SK-N-SH treated with all-trans-retinoic acid at 6 μM for 48 hours (cell line): ENCODE measurements around the gene CBY3.

ENCODE experiments used
- ARNTL ChIP-seq: fragments of 450-650 bp; formaldehyde crosslinking; IDR thresholded peaks from 2 replicates; pipeline ENCODE4 v1.5.0; 2020; ENCODE audit warnings: low read depth, mild to moderate bottlenecking, moderate library complexity, borderline replicate concordance
- ISL1 ChIP-seq: fragments of 250-450 bp; sonication (Bioruptor Pico); IDR thresholded peaks from 2 replicates; pipeline ENCODE4 v2.1.2; 2022; ENCODE audit warnings: mild to moderate bottlenecking, moderate library complexity
- PPARA ChIP-seq: fragments of 250-450 bp; sonication (Bioruptor Pico); IDR thresholded peaks from 2 replicates; pipeline ENCODE4 v1.5.0; 2020; ENCODE audit warnings: mild to moderate bottlenecking, borderline replicate concordance
- RARB ChIP-seq: fragments of 250-450 bp; sonication (Bioruptor Pico); IDR thresholded peaks from 2 replicates; pipeline ENCODE4 v1.8.0; 2021; ENCODE audit warnings: mild to moderate bottlenecking, moderate library complexity
- TCF4 ChIP-seq: fragments of 250-450 bp; sonication (Bioruptor Pico); IDR thresholded peaks from 2 replicates; pipeline ENCODE4 v1.8.0; 2021; ENCODE audit warnings: mild to moderate bottlenecking, moderate library complexity, borderline replicate concordance
- TOX ChIP-seq: fragments of 250-450 bp; sonication (Bioruptor Pico); IDR thresholded peaks from 2 replicates; pipeline ENCODE4 v1.8.0; 2021; ENCODE audit warnings: mild to moderate bottlenecking, moderate library complexity, borderline replicate concordance
- ZFP3 ChIP-seq: fragments of 250-450 bp; sonication (Bioruptor Pico); IDR thresholded peaks from 2 replicates; pipeline ENCODE4 v1.5.0; 2020; ENCODE audit warnings: mild to moderate bottlenecking, moderate library complexity
- TF ChIP-seq, protein P1 (sequence below): fragments of 250-450 bp; sonication (Bioruptor Pico); IDR thresholded peaks from 2 replicates; pipeline ENCODE4 v1.8.0; 2020; ENCODE audit warnings: mild to moderate bottlenecking, moderate library complexity, borderline replicate concordance
- TF ChIP-seq, protein P2 (sequence below): fragments of 250-450 bp; sonication (Bioruptor Pico); IDR thresholded peaks from 2 replicates; pipeline ENCODE4 v1.5.1; 2020; ENCODE audit warnings: low read depth, mild to moderate bottlenecking, moderate library complexity
- TF ChIP-seq, protein P3 (sequence below): fragments of 250-450 bp; sonication (Bioruptor Pico); IDR thresholded peaks from 2 replicates; pipeline ENCODE4 v1.8.0; 2021; ENCODE audit warnings: low read depth, mild to moderate bottlenecking, moderate library complexity, borderline replicate concordance
- TF ChIP-seq, protein P4 (sequence below): fragments of 250-450 bp; sonication (Bioruptor Pico); IDR thresholded peaks from 2 replicates; pipeline ENCODE4 v1.5.1; 2021; ENCODE audit warnings: mild to moderate bottlenecking, moderate library complexity

DNA sequence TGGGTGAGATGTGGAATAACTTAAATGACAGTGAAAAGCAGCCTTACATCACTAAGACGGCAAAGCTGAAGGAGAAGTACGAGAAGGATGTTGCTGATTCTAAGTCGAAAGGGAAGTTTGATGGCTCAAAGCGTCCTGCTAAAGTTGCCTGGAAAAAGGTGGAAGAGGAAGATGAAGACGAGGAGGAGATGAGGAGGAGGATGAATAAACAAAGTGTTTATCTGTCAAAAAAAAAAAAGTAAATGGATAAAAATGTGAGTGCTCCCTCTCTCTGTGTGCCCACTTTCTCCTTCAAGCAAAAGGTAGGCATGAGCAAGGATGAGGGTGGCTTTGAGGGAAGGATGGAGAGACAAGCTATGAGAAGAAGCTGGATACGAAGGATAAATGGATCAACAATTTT, 13.7 kb upstream of the CBY3 start:
- TF ChIP-seq, protein P1, sequence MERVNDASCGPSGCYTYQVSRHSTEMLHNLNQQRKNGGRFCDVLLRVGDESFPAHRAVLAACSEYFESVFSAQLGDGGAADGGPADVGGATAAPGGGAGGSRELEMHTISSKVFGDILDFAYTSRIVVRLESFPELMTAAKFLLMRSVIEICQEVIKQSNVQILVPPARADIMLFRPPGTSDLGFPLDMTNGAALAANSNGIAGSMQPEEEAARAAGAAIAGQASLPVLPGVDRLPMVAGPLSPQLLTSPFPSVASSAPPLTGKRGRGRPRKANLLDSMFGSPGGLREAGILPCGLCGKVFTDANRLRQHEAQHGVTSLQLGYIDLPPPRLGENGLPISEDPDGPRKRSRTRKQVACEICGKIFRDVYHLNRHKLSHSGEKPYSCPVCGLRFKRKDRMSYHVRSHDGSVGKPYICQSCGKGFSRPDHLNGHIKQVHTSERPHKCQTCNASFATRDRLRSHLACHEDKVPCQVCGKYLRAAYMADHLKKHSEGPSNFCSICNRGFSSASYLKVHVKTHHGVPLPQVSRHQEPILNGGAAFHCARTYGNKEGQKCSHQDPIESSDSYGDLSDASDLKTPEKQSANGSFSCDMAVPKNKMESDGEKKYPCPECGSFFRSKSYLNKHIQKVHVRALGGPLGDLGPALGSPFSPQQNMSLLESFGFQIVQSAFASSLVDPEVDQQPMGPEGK (CRISPR knock-in tag), result no peak
- no peak for TF ChIP-seq TOX (CRISPR knock-in tag)
- TF ChIP-seq, protein P2, sequence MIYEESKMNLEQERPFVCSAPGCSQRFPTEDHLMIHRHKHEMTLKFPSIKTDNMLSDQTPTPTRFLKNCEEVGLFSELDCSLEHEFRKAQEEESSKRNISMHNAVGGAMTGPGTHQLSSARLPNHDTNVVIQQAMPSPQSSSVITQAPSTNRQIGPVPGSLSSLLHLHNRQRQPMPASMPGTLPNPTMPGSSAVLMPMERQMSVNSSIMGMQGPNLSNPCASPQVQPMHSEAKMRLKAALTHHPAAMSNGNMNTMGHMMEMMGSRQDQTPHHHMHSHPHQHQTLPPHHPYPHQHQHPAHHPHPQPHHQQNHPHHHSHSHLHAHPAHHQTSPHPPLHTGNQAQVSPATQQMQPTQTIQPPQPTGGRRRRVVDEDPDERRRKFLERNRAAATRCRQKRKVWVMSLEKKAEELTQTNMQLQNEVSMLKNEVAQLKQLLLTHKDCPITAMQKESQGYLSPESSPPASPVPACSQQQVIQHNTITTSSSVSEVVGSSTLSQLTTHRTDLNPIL (CRISPR knock-in tag), result no peak
- TF ChIP-seq, protein P3, sequence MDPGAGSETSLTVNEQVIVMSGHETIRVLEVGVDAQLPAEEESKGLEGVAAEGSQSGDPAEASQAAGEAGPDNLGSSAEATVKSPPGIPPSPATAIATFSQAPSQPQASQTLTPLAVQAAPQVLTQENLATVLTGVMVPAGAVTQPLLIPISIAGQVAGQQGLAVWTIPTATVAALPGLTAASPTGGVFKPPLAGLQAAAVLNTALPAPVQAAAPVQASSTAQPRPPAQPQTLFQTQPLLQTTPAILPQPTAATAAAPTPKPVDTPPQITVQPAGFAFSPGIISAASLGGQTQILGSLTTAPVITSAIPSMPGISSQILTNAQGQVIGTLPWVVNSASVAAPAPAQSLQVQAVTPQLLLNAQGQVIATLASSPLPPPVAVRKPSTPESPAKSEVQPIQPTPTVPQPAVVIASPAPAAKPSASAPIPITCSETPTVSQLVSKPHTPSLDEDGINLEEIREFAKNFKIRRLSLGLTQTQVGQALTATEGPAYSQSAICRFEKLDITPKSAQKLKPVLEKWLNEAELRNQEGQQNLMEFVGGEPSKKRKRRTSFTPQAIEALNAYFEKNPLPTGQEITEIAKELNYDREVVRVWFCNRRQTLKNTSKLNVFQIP (CRISPR knock-in tag), result no peak
- TF ChIP-seq ISL1 (CRISPR knock-in tag), result no peak
- TF ChIP-seq, protein P4, sequence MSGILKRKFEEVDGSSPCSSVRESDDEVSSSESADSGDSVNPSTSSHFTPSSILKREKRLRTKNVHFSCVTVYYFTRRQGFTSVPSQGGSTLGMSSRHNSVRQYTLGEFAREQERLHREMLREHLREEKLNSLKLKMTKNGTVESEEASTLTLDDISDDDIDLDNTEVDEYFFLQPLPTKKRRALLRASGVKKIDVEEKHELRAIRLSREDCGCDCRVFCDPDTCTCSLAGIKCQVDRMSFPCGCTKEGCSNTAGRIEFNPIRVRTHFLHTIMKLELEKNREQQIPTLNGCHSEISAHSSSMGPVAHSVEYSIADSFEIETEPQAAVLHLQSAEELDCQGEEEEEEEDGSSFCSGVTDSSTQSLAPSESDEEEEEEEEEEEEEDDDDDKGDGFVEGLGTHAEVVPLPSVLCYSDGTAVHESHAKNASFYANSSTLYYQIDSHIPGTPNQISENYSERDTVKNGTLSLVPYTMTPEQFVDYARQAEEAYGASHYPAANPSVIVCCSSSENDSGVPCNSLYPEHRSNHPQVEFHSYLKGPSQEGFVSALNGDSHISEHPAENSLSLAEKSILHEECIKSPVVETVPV, result no peak
- no peak for TF ChIP-seq ZFP3 (CRISPR knock-in tag)
- no peak for TF ChIP-seq PPARA
- no peak for TF ChIP-seq TCF4 (CRISPR knock-in tag)
- no peak for TF ChIP-seq RARB
- TF ChIP-seq ARNTL (CRISPR knock-in tag), result no peak
